ENCODE data around the gene ITM2C. TPM values are rescaled to one million over a fixed set of nuclear protein-coding genes. Genes with fewer than 3 reads are reported as not detected.

ITM2C gene
- total and polyA plus RNA-seq, 2 of the 13 experiments (the other 11 are each of a cell fraction or from before 2014, with no cell fraction given), result 70.5 to 270 TPM

- TF ChIP-seq SYNCRIP (IDR thresholded peaks at IDR 0.05; ENCODE audit: insufficient read depth, low read depth, low read length), result no peak
- TF ChIP-seq ISL2 (CRISPR knock-in tag; IDR thresholded peaks at IDR 0.05), result peak; percentile 61; the same call in 1 of the 2 replicates
- TF ChIP-seq CHD4 (IDR thresholded peaks at IDR 0.05; ENCODE audit: borderline replicate concordance, low read length), result no peak
These were observed 16.8 kb upstream of the ITM2C start (continued) for GRCh38 chr2:230847883-230848388.

DNA sequence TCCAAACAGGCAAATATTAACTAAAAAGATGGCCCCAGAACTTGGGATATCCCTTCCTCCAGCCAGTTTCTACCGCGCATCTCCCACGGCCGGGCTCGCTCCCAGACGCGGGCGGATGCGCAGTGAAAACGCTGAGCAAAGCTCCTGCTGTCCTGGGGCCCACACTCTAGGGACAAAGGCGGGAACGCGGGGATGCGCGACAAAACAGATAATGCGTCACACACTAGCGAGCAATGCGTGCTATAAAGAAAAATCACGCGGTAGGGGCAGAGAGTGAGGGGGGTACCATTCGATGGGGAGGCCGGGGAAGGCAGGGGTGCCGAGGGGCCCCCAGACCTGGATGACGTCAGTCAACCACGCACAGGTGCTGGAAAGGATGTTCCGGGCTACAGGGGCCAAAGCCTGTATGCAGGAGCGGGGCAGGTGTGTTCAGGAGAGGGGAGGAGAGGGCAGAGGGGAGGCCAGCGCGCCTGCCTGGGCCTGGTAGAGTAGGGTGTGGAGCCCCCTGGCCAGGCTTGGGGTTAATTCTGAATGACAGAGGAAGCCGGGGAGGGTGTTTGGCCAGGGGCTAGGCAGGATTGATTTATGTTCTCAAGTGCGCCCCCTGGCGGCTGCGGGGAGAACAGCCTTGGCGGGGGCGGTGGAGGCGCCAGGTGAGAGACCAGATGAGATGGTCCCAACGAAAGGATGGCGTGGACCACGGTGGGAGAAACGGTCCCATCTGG is 14.9 kb upstream of the ITM2C start:
- ATAC-seq, result peak; percentile 79
- Histone ChIP-seq H3K4me3 (replicated peaks in 1 of 3; ENCODE audit: insufficient read depth in 1 of 3, low read depth in 2 of 3, low read length in 3 of 3) (no peak overlapping the region), H2AFZ (ENCODE audit: low read length) (no peak overlapping the region), H4K20me1 (ENCODE audit: insufficient read depth, low read length) (no peaks in the 10 kb centered on the region), H3K27ac (ENCODE audit: extremely low read length, insufficient read depth, low read length) (no peak overlapping the region), H3K9ac (ENCODE audit: insufficient read depth, low read depth, low read length) (no peak overlapping the region), H3K79me2 (ENCODE audit: insufficient read depth, low read length) (no peaks in the 10 kb centered on the region), H3K27me3 (ENCODE audit: control insufficient read depth in 1 of 2, insufficient read depth in 2 of 2, low read length in 2 of 2) (peaks cover 0 to 30% of the 10 kb centered on the region in 2 experiments; a peak in 3 of 5 replicates), H3K36me3 (replicated peaks in 1 of 2; ENCODE audit: control insufficient read depth in 1 of 2, insufficient read depth in 2 of 2, low read length in 2 of 2) (no peaks in the 10 kb centered on the region), H3K4me1 (ENCODE audit: insufficient read depth, low read length) (peaks cover 15% of the 10 kb centered on the region), H3K9me3 (ENCODE audit: low read length) (no peaks in the 10 kb centered on the region), H3K4me2 (ENCODE audit: low read depth, low read length) (no peak overlapping the region)
- CTCF ChIA-PET (ENCODE audit: low intra/inter-chr PET ratio, low total read pairs), result interaction anchor here (2.0 to 4.4 kb wide), 2 partner anchors 25 to 138 kb away, joined by 4 to 25 read pairs; no protein-coding TSS in a partner anchor
- peak; percentile 40 for DNase-seq (ENCODE audit: low spot score)
- WGBS (ENCODE audit: low lambda C conversion rate), result 76% methylated on average over 40 of the region's 40 CpGs
- POLR2A ChIA-PET, result no interaction called here
- no TSS peak for BruUV-seq (replicated peaks)
- no peak for FAIRE-seq
- in situ Hi-C loops (cut with HindIII; ENCODE audit: extremely low pct_ligation_motif_present, low pct_unique_long_range_greater_than_20kb), result no loop called here
- intact Hi-C loops (cut with micrococcal nuclease; ENCODE audit: unreplicated experiment), result loop anchor here (5.0 kb wide), 1 partner anchor 73 kb away; no protein-coding TSS in a partner anchor
- TF ChIP-seq HDAC2 (CRISPR knock-in tag; IDR thresholded peaks at IDR 0.05), result no peak
- TF ChIP-seq TAF15 (IDR thresholded peaks at IDR 0.05; ENCODE audit: low read depth, low read length, poor library complexity, severe bottlenecking), result peak; percentile 59
- TF ChIP-seq, protein P1, sequence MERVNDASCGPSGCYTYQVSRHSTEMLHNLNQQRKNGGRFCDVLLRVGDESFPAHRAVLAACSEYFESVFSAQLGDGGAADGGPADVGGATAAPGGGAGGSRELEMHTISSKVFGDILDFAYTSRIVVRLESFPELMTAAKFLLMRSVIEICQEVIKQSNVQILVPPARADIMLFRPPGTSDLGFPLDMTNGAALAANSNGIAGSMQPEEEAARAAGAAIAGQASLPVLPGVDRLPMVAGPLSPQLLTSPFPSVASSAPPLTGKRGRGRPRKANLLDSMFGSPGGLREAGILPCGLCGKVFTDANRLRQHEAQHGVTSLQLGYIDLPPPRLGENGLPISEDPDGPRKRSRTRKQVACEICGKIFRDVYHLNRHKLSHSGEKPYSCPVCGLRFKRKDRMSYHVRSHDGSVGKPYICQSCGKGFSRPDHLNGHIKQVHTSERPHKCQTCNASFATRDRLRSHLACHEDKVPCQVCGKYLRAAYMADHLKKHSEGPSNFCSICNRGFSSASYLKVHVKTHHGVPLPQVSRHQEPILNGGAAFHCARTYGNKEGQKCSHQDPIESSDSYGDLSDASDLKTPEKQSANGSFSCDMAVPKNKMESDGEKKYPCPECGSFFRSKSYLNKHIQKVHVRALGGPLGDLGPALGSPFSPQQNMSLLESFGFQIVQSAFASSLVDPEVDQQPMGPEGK (CRISPR knock-in tag; IDR thresholded peaks at IDR 0.05), result 0 out of 2 replicates have a peak, but pooled peaks have one; percentile 16
- TF ChIP-seq DR1 (CRISPR knock-in tag; IDR thresholded peaks at IDR 0.05), result no peak
- 0 out of 2 replicates have a peak, but pooled peaks have one; percentile 9 for TF ChIP-seq FOXO1 (CRISPR knock-in tag; IDR thresholded peaks at IDR 0.05)
- TF ChIP-seq YY1 (IDR thresholded peaks at IDR 0.05; ENCODE audit: insufficient read depth, insufficient replicate concordance, low read depth, low read length), result no peak
- no peak for TF ChIP-seq BRD4 (CRISPR knock-in tag; IDR thresholded peaks at IDR 0.05)
- no peak for TF ChIP-seq DMAP1 (CRISPR knock-in tag; IDR thresholded peaks at IDR 0.05)
- TF ChIP-seq BORCS8-MEF2B (CRISPR knock-in tag; IDR thresholded peaks at IDR 0.05), result peak; percentile 53
- no peak for TF ChIP-seq TIGD3 (CRISPR knock-in tag; IDR thresholded peaks at IDR 0.05; ENCODE audit: borderline replicate concordance)
- TF ChIP-seq ZNF790 (CRISPR knock-in tag; IDR thresholded peaks at IDR 0.05; ENCODE audit: borderline replicate concordance), result no peak
- TF ChIP-seq ZFAT (CRISPR knock-in tag; conservative IDR thresholded peaks at IDR 0.05), result no peak
- TF ChIP-seq ZC3H4 (CRISPR knock-in tag; IDR thresholded peaks at IDR 0.05; ENCODE audit: borderline replicate concordance), result no peak
- TF ChIP-seq, protein P2, sequence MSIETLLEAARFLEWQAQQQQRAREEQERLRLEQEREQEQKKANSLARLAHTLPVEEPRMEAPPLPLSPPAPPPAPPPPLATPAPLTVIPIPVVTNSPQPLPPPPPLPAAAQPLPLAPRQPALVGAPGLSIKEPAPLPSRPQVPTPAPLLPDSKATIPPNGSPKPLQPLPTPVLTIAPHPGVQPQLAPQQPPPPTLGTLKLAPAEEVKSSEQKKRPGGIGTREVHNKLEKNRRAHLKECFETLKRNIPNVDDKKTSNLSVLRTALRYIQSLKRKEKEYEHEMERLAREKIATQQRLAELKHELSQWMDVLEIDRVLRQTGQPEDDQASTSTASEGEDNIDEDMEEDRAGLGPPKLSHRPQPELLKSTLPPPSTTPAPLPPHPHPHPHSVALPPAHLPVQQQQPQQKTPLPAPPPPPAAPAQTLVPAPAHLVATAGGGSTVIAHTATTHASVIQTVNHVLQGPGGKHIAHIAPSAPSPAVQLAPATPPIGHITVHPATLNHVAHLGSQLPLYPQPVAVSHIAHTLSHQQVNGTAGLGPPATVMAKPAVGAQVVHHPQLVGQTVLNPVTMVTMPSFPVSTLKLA (IDR thresholded peaks at IDR 0.05), result no peak
- TF ChIP-seq XRCC5 (optimal IDR thresholded peaks at IDR 0.05; ENCODE audit: low read length), result peak; percentile 82
